ENCODE measurements around the gene THRAP3. TPM values are rescaled to one million over a fixed set of nuclear protein-coding genes. Genes with fewer than 3 reads are reported as not detected.

The THRAP3 gene
- total RNA-seq, 1 donor from 2014 or later = 121 TPM

DNA sequence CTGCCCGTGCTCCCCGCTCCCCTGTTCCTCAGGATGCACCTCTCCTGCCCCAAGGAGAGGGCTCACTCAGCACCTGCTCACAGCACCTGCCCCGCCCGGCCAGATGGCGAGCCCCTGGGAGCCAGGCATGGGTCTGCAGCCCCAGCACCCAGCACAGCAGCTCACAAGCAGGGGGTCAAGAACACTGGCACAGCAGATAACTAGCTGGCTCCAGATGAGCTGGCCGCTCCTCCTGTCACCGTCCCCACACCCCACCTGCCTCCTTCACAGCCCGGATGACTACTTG, 120.1 kb downstream of the THRAP3 start:
- Mint-ChIP-seq H3K4me1 (no peaks in the 10 kb centered on the region), H3K27me3 (ENCODE audit: low read depth) (no peaks in the 10 kb centered on the region), H3K36me3 (peaks cover 31% of the 10 kb centered on the region), H3K9me3 (no peaks in the 10 kb centered on the region), H3K4me3 (no peak overlapping the region), H3K27ac (no peak overlapping the region)
- TF ChIP-seq CTCF (IDR thresholded peaks at IDR 0.05; ENCODE audit: unreplicated experiment) = no peak
- DNase-seq (ENCODE audit: low spot score in 2 of 2, unreplicated experiment in 2 of 2) = no peak

DNA sequence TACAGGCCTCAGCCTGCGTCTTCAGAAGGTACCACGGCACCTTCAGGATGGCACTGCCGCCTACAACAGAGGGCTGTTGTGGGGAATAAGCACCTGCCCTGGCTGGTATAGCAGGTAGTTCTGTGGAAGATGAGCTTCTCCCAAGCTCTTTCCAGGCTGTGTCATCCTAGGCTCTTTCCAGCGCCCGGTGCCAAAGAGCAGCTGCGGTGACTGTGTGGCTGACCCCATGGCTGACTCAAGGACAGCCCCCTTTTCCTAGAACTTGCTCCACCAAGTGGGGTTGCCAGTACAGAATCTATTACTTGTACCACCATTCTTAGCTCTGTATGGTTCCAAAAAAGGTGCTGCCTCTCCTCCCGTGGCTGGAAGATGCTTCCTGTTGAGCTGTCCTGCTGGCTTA, 121.1 kb downstream of the THRAP3 start:
- Mint-ChIP-seq H3K4me3 (no peak overlapping the region), H3K27me3 (ENCODE audit: low read depth) (no peaks in the 10 kb centered on the region), H3K27ac (no peak overlapping the region), H3K36me3 (peaks cover 31% of the 10 kb centered on the region), H3K9me3 (no peaks in the 10 kb centered on the region), H3K4me1 (no peaks in the 10 kb centered on the region)
- TF ChIP-seq CTCF (IDR thresholded peaks at IDR 0.05; ENCODE audit: unreplicated experiment) = no peak
- no peak for DNase-seq (ENCODE audit: low spot score in 2 of 2, unreplicated experiment in 2 of 2)

GRCh38 chr1:36346741-36347370, 122.6 kb downstream of the THRAP3 start:
- H3K4me1 Mint-ChIP-seq = peaks cover 7% of the 10 kb centered on the region
- no peaks in the 10 kb centered on the region for H3K27me3 Mint-ChIP-seq (ENCODE audit: low read depth)
- H3K27ac Mint-ChIP-seq = no peak overlapping the region
- H3K36me3 Mint-ChIP-seq = peaks cover 24% of the 10 kb centered on the region
- no peak overlapping the region for H3K4me3 Mint-ChIP-seq
- DNase-seq (ENCODE audit: low spot score in 2 of 2, unreplicated experiment in 2 of 2) = no peak
- no peak for TF ChIP-seq CTCF (IDR thresholded peaks at IDR 0.05; ENCODE audit: unreplicated experiment)
- H3K9me3 Mint-ChIP-seq = no peaks in the 10 kb centered on the region

DNA sequence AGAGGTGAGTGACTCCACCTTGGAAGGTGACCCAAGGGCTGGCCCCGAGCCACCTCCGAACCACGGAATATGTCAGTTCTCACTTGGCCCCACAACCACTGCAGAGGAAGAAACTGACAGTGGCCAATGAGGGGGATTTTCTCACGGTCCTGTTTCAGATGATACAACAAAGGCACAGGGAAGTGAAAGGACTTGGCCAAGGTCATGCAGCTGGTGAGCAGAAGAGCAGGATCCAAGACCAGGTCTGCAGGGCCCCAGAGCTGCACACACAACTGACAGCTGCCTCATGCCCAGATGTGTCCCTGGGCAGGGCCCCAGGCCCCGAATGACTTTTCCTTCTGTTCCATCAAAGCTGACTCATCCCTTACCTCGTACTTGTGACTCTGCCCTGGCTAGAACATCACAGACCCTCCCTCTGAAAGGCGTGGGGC, 125.0 kb downstream of the THRAP3 start:
- peaks cover 27% of the 10 kb centered on the region for H3K36me3 Mint-ChIP-seq
- H3K27me3 Mint-ChIP-seq (ENCODE audit: low read depth) = no peaks in the 10 kb centered on the region
- peaks cover 16% of the 10 kb centered on the region for H3K4me1 Mint-ChIP-seq
- DNase-seq (ENCODE audit: low spot score in 2 of 2, unreplicated experiment in 2 of 2) = no peak
- no peak for TF ChIP-seq CTCF (IDR thresholded peaks at IDR 0.05; ENCODE audit: unreplicated experiment)
- no peak overlapping the region for H3K27ac Mint-ChIP-seq
- no peaks in the 10 kb centered on the region for H3K9me3 Mint-ChIP-seq
- no peak overlapping the region for H3K4me3 Mint-ChIP-seq

- Mint-ChIP-seq H3K9me3 (no peaks in the 10 kb centered on the region), H3K4me1 (peaks cover 16% of the 10 kb centered on the region), H3K27ac (no peak overlapping the region), H3K4me3 (no peak overlapping the region), H3K27me3 (ENCODE audit: low read depth) (no peaks in the 10 kb centered on the region), H3K36me3 (peaks cover 27% of the 10 kb centered on the region)
- TF ChIP-seq CTCF (IDR thresholded peaks at IDR 0.05; ENCODE audit: unreplicated experiment) = no peak
- DNase-seq (ENCODE audit: low spot score in 2 of 2, unreplicated experiment in 2 of 2) = no peak
These were observed 125.6 kb downstream of the THRAP3 start for GRCh38 chr1:36349839-36350238.

Data from mesothelial cell of epicardium (in vitro differentiated cells).